Keratinocyte (primary cell): Measurements from ENCODE around the gene GTF2IRD2. TPM values are rescaled to one million over a fixed set of nuclear protein-coding genes. Genes with fewer than 3 reads are reported as not detected.
"Not testable (repeated sequence)": the region's sequence is repeated elsewhere in the genome, so short reads cannot be mapped to it uniquely, and the experiment has no call there.

Source experiments
- DNase-seq: peaks from one replicate; pipeline ENCODE4 v3.0.0-alpha.2; 2011; ENCODE audit warnings: low read depth, missing footprints, low spot score
- FAIRE-seq: peaks from 2 replicates; lab custom pipeline; 2011; peaks lifted over from hg19 to GRCh38; lab: Jason Lieb, UNC
- H2AFZ ChIP-seq: 2 replicates; pipeline ENCODE4 v1.6.0; 2012; ENCODE audit warnings: low read length, control low read depth, inconsistent platforms; ENCODE audit not compliant: control insufficient read depth
- H3K27ac ChIP-seq: 2 replicates; pipeline ENCODE4 v1.5.1; 2011; ENCODE audit warnings: low read length; ENCODE audit not compliant: control insufficient read depth, insufficient read depth
- H3K27me3 ChIP-seq: 3 replicates; pipeline ENCODE4 v1.6.0; 2011; ENCODE audit warnings: low read length; ENCODE audit not compliant: control insufficient read depth, insufficient read depth; ENCODE audit errors: extremely low read depth
- H3K36me3 ChIP-seq, 2 experiments: 2 replicates in 1 of 2; 3 replicates in 1 of 2; pipeline ENCODE4 v1.5.1; 2011; ENCODE audit warnings: low read length in 2 of 2, mild to moderate bottlenecking in 1 of 2; ENCODE audit not compliant: control insufficient read depth in 2 of 2, insufficient read depth in 2 of 2; ENCODE audit errors: extremely low read depth in 1 of 2
- H3K4me1 ChIP-seq: 3 replicates; pipeline ENCODE4 v1.5.1; 2011; ENCODE audit warnings: low read length; ENCODE audit not compliant: control insufficient read depth, insufficient read depth; ENCODE audit errors: extremely low read depth
- H3K4me2 ChIP-seq: 3 replicates; pipeline ENCODE4 v1.6.0; 2011; ENCODE audit warnings: low read depth, low read length; ENCODE audit not compliant: control insufficient read depth, insufficient read depth; ENCODE audit errors: extremely low read depth
- H3K4me3 ChIP-seq, 3 experiments: fragments of 200-600 bp in 1 of 3; sonication (generic) in 1 of 3; 2 replicates in 2 of 3; 3 replicates in 1 of 3; pipeline ENCODE4 v1.5.1; 2011 to 2016; ENCODE audit warnings: low read length in 3 of 3, mild to moderate bottlenecking in 3 of 3, control low read depth in 2 of 3, inconsistent platforms in 1 of 3, low read depth in 1 of 3, mixed read lengths in 1 of 3, mixed run types in 1 of 3, moderate library complexity in 1 of 3; ENCODE audit not compliant: control insufficient read depth in 2 of 3, insufficient read depth in 2 of 3; ENCODE audit errors: extremely low read depth in 1 of 3
- H3K79me2 ChIP-seq: 2 replicates; pipeline ENCODE4 v1.6.0; 2012; ENCODE audit warnings: low read length; ENCODE audit not compliant: control insufficient read depth, insufficient read depth
- H3K9ac ChIP-seq: 3 replicates; pipeline ENCODE4 v1.6.0; 2011; ENCODE audit warnings: low read length; ENCODE audit not compliant: control insufficient read depth, insufficient read depth; ENCODE audit errors: extremely low read depth
- H3K9me1 ChIP-seq: 3 replicates; pipeline ENCODE4 v1.6.0; 2011; ENCODE audit warnings: low read length; ENCODE audit not compliant: control insufficient read depth, insufficient read depth; ENCODE audit errors: extremely low read depth
- H3K9me3 ChIP-seq: 2 replicates; pipeline ENCODE4 v1.5.1; 2012; ENCODE audit warnings: low read depth, low read length; ENCODE audit not compliant: control insufficient read depth
- H4K20me1 ChIP-seq: 3 replicates; pipeline ENCODE4 v1.6.0; 2011; ENCODE audit warnings: low read length; ENCODE audit not compliant: control insufficient read depth, insufficient read depth; ENCODE audit errors: extremely low read depth
- dilution Hi-C: fragments of 300-500 bp; cut with MboI; formaldehyde crosslinking; loops from one replicate; pipeline ENCODE4 v1.7.0; 2020; ENCODE audit warnings: low sequenced_read_pairs; ENCODE audit not compliant: extremely low pct_ligation_motif_present
- polyA plus RNA-seq, 5 experiments: library from polyadenylated mRNA; depleted of rRNA in 3 of 5; stranded (reverse) in 3 of 5; stranded (forward) in 1 of 5; unstranded in 1 of 5; fragments of >200 nt; gene quantifications; 1 replicate in 1 of 5; 2 replicates in 3 of 5; 3 replicates in 1 of 5; pipeline versions ENCODE4 v1.2.1 to v1.2.3, GENCODE V29; 2011 to 2012; ENCODE audit warnings: missing spikeins in 2 of 5, low read depth in 1 of 5, low replicate concordance in 1 of 5

The GTF2IRD2 gene
- polyA plus RNA-seq, 1 donor (not counting 4 experiments of a cell fraction or from before 2014, with no cell fraction given): 8.2 TPM

GRCh38 chr7:74765205-74765918 is 86.0 kb downstream of the GTF2IRD2 start:
- dilution Hi-C loops, DNase-seq, FAIRE-seq, H3K9ac ChIP-seq, H3K9me3 ChIP-seq, H3K79me2 ChIP-seq, H4K20me1 ChIP-seq, H3K4me2 ChIP-seq, H2AFZ ChIP-seq, H3K9me1 ChIP-seq, H3K27me3 ChIP-seq, H3K4me1 ChIP-seq, H3K36me3 ChIP-seq, H3K27ac ChIP-seq, H3K4me3 ChIP-seq: not testable (repeated sequence)

- H3K79me2 ChIP-seq, DNase-seq, H2AFZ ChIP-seq, H3K9me3 ChIP-seq, H4K20me1 ChIP-seq, H3K4me3 ChIP-seq, H3K4me1 ChIP-seq, H3K9me1 ChIP-seq, dilution Hi-C loops, FAIRE-seq, H3K27me3 ChIP-seq, H3K36me3 ChIP-seq: not testable (repeated sequence)
- H3K27ac ChIP-seq: peak overlapping the region; percentile 66
- H3K4me2 ChIP-seq: peak overlapping the region; percentile 37
- peak overlapping the region; percentile 44 for H3K9ac ChIP-seq
Measured at GRCh38 chr7:74758982-74759381, 92.4 kb downstream of the GTF2IRD2 start.

DNA sequence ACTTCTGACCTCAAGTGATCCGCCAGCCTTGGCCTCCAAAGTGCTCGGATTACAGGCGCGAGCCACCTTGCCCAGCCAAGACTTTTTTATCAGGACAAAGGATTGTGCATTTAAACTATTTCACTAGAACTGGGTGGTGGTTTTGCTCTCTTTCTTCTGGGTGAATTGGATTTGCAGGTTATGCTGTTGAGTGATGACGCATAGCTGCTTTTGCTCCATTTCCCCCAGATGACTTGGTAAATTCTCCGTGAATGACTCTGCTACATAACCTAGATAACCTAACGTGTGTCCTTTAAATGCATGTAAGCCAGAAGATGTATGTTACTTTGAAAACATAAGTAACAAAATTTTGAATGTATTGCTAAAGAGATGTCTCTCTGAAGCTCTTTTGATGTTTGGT is 93.1 kb downstream of the GTF2IRD2 start:
- H3K4me2 ChIP-seq, H3K9me3 ChIP-seq, H3K4me1 ChIP-seq, FAIRE-seq, H4K20me1 ChIP-seq, DNase-seq, H3K79me2 ChIP-seq, H3K9me1 ChIP-seq, H3K27me3 ChIP-seq, H3K9ac ChIP-seq, H2AFZ ChIP-seq, dilution Hi-C loops, H3K36me3 ChIP-seq, H3K4me3 ChIP-seq, H3K27ac ChIP-seq: not testable (repeated sequence)

- H3K79me2 ChIP-seq, H3K9me3 ChIP-seq, H3K4me2 ChIP-seq, H3K27me3 ChIP-seq, H3K9me1 ChIP-seq, DNase-seq, H4K20me1 ChIP-seq, H2AFZ ChIP-seq, H3K9ac ChIP-seq, H3K27ac ChIP-seq, H3K4me1 ChIP-seq, FAIRE-seq, H3K36me3 ChIP-seq, dilution Hi-C loops, H3K4me3 ChIP-seq: not testable (repeated sequence)
Measured at GRCh38 chr7:74756673-74757072, 94.7 kb downstream of the GTF2IRD2 start.

GRCh38 chr7:74753921-74754482 is 97.4 kb downstream of the GTF2IRD2 start:
- H4K20me1 ChIP-seq, H3K4me3 ChIP-seq, H3K27ac ChIP-seq, H3K27me3 ChIP-seq, DNase-seq, H3K4me2 ChIP-seq, H3K79me2 ChIP-seq, H3K36me3 ChIP-seq, H3K9ac ChIP-seq, FAIRE-seq, H2AFZ ChIP-seq, H3K4me1 ChIP-seq, dilution Hi-C loops, H3K9me1 ChIP-seq, H3K9me3 ChIP-seq: not testable (repeated sequence)
